GM21526 (cell line): ENCODE data around the gene NFIA.

ENCODE experiments used
- ATAC-seq: cut with Tn5 transposase; IDR thresholded peaks from one replicate; pipeline ENCODE4 v1.9.1; 2021; ENCODE audit warnings: moderate library complexity; ENCODE audit not compliant: unreplicated experiment, low FRiP score

NFIA gene

DNA sequence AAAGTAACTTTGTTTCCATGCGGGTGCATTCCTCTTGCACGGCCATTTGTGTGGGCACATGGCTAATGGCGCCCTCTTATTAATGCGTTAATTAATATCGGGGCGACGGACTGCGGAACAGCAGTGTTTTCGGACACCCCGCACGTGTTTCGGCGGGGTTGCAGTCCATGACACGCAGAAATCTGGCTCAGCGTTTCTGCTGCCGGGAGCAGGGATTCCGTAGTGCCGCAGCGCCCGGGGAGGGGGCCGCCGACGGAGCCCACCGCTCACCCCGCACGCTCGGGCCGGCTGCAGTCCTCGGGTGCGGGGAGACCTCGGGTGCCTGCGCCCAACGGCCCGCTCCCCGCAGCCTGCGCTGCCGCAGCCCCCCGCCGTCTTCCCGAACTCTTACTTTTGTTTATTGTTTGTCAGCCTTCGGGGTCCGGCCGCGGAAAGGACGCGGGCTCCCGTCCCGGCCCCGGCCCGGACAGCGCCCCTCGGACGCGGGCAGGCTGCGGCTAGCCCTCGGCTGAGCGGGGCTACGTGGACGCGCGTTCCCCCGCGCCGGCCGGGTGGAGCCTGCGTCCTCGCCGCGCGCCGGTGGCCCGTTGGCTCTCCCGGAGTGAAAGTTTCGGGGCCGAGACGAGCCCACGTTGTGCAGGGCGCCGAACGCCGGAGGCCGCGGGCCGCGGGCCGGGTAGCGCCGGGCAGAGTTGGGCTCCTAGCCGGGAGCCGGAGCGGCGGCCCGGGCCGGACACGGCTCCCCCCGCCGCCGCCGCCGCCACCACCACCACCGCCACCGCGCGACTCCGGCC, 849 bp downstream of the NFIA start:
- ATAC-seq = no peak

DNA sequence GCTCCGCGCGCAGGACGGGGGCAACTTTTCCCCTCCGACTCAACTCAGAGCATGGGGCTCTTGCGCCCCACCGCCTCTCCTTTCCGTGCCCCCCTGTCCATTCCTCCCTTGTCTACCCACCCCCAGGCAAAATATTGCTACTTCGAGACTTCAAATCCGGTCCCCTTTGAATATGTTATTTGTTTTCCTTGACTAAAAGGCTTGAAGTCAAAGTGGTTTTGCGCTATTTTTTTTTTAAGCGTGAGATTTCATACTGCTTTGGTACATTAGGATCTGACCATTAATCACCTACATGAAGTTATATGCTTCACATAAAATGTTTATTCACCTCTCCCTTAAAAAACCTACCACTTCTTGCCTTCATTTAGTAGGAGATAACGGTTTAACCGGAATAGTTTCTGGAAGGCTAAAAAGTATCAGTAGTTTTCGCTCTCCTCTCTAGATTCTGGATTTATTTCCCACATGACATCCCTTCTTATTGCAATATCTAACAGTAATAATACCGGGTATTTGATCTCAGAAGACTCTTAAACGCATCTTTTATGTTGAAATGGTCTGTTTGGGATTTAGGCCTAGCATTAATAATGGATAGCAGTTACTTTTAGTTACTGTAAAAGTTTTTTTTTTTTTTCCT, 1.6 kb downstream of the NFIA start:
- no peak for ATAC-seq

GRCh38 chr1:61084491-61085031, 2.2 kb downstream of the NFIA start:
- no peak for ATAC-seq

DNA sequence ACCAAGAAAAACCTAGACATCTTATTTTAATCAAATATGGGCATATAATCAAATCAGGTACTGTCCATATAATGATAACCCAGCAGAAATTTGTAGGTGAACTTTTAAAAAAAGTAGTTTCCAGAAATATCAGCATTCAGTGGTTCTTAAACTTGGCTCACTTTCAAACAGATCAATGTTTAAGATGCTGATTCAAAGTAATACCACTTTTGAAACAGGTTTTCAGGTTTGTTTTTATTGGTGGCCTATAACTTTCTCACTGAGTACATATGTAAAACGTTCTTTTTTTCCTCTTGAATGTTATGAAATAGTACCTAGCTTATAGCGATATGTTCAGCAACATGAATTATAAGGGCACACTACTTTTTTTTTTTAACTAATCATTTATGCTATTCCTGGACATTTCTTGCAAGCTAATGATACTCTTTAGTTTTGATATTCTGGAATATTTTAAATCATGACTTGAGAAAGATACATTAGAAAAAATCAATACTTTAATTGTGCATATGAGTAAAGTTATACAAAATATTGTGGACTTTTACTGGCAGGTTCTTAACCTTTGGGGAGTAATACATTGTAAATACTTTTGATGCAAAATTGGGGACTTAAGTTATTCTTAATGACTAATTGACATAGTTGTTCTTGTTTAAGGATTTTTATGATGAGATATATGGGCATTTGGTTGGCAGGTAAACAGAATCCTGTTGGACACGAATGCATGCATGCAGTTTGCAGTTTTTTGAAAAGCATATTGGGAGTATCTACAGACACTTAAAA, 3.0 kb downstream of the NFIA start:
- no peak for ATAC-seq

DNA sequence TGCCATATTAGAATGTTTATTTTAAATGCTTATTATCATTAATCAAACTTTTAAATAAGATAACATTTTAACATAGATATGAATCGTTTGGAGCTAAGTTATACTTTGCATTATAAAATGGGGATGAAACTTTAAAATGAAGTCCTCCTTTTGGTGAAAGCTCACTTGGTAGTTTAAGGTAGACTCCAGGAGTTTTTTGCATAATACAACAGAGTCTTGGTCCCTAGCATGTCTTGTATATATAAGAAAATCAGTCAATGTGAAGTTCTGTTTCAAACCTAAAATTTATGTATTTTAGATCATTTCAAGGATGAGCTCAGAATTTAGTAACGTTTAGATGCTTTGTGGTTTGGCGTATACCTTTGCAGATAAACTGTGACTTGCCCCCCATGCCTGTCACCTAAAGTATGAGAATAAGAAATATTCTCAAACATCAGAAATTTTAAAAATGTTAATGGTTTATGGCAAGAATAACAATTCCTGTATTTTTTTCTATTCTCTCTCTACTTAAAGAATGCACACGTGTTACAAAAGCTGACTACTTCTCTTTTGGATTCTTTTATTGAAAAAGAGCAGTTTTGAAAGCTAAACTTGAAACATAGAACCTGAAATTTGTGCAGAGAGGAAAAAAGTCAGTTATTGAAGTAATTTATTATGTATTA, 3.8 kb downstream of the NFIA start:
- no peak for ATAC-seq

DNA sequence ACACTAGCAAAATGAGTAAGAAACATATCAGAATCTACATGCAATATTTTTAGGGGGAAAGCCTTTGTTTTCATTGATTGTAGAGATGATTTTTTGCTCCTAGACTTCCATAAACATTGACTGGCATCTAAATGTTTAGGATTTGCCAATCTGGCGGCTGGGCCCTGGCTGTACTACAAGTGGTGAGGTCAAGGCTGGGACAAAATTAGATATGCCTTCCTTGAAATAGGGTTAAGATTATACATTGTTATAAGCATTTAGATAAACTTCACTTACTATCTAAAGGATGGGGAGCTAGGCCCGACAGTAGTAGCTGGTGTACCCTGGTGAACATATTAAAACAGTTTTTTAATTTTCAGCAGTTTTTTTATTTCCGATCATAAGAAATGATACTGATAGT, 5.2 kb downstream of the NFIA start:
- ATAC-seq = no peak

GRCh38 chr1:61088163-61088974, 6.0 kb downstream of the NFIA start:
- no peak for ATAC-seq

DNA sequence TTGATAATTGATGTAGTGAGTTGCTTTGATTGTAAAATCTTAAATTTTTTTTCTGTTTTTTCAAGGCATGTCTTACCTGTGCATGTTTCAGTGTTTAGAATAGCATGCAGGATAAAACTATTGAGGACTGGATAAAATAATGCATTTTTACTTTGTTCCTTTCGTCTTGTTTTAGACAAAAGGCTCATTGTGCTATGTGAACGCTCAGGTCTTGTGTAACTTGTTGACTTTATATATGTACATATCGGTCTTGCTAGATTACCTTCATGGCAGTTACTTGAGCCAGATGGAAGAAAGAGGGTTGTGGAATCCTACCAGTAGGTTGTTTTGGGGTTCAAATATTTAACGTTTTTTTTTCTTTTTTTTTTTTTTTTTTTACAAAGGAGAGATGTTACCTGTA, 7.0 kb downstream of the NFIA start:
- ATAC-seq = no peak

GRCh38 chr1:61089741-61090140, 7.4 kb downstream of the NFIA start:
- ATAC-seq = no peak

DNA sequence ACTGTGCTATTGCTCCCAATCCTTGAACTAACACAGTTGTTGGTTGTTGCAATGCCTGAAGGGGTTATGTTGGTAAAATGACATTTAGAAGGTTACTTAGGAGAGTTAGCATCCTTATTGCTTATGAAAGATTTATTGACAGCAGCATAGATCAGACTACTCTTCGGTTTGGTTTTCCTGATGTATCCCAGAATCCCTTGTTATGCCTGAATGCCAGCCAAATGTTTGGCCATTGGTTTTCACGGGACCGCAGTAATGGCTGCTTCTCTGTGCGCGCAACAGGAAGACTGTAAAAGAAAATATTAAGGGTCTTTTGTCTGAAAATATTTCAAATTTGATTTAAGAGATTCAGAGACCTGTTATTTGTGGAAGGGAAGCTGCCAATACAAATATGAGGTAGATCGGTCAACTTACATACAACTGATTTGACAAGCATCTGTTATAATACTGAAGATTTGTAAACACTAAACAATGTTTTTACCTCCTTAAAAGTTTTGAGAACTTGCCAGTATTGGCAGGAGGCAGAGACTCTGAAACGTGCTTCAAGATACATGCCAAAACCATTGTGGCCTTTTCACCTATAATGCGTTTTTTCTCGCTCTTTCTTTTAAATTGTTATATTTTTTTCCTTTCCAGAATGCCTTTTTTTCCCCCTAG, 8.3 kb downstream of the NFIA start:
- ATAC-seq = no peak

- ATAC-seq = no peak
Observed at GRCh38 chr1:61091455-61091854, 9.1 kb downstream of the NFIA start.

- no peak for ATAC-seq
Observed at GRCh38 chr1:61092642-61093041, 10.3 kb downstream of the NFIA start.

- no peak for ATAC-seq
Observed at GRCh38 chr1:61093525-61094137, 11.3 kb downstream of the NFIA start.

- ATAC-seq = no peak
Observed at GRCh38 chr1:61094677-61095469, 12.5 kb downstream of the NFIA start.

DNA sequence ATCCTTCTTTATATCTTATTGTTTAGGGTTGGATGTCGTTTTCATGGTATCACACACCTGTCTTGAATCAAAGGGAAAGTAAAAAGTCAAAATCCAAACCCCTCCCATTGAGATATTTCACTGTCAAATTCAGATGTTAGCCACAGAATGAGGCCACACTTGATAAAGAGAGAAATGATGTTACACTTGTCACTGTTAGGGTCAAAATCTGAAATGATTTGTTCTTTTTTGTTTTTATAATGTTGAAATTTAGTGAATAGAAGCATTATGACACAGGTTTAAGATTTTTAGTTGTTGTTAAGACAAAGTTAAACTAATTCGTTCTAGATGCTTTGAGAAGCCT, 13.1 kb downstream of the NFIA start:
- no peak for ATAC-seq

DNA sequence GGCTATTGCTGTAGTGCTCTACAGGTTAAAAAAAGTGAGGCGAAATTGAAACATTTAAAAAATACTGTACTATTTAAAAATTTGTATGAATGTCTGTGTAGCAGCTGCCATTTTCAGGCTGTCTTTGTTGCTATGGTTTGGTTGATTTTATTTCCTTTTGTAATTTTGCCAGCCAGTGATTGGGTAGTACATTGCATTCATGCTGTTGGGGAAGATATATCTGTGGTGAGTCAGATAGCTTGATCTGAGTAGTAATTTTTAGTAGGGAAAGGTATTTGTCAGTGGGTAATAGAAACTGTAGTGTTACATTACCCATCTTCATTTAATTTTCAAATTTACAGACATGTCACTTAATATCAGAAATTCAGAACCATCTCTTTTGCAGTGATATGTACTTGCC, 15.0 kb downstream of the NFIA start:
- ATAC-seq = no peak

DNA sequence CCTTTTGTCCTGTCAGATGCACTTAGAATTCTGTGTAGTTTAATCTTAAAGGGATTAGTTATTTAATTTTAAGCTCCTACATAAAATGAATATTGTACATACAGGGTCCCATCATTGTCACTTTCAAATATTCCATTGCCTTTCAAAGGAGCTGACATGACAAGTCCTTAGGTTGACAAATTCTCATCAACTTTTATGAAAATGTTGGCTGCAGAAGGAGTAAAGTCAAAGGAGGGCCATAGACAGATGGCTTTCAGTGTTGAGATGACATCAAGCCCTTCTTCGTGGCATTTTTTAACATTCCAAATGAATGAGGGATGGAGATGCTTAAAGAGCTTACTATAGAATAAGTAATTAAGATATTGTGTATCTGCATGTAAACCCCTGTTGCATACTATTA, 15.4 kb downstream of the NFIA start:
- no peak for ATAC-seq

DNA sequence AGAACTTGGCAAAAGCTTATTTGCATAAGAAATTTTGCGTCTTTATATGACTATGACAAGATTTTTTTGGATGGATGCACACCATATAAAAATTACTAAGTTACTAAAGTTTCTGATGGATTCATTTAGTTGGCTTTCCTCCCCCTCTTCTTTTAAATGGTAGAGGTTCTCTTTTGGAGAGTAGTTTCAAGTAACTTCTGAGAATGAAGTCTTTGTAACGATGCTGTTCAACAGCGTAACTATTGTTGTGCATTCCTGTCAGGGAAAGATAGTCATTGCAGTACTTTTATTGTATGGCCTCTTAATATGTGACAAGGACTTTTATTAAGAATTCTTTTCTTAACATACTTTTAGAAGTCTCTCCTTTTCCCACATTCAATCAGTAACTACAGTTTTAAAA, 16.0 kb downstream of the NFIA start:
- ATAC-seq = no peak
